Mesodermal cell (in vitro differentiated cells): Measurements from ENCODE around the gene NEK4.

Source experiments
- H3K27ac ChIP-seq: 2 replicates; pipeline ENCODE4 v1.7.0; 2013; ENCODE audit warnings: mild to moderate bottlenecking, low read depth, low read length, moderate library complexity; ENCODE audit not compliant: severe bottlenecking
- H3K36me3 ChIP-seq: 2 replicates; pipeline ENCODE4 v1.7.1; 2013; ENCODE audit warnings: mild to moderate bottlenecking, low read length, moderate library complexity; ENCODE audit not compliant: control insufficient read depth, insufficient read depth
- H3K4me1 ChIP-seq: one replicate; pipeline ENCODE4 v1.7.1; 2013; ENCODE audit warnings: mild to moderate bottlenecking, low read length; ENCODE audit not compliant: insufficient read depth, control insufficient read depth, poor library complexity, severe bottlenecking
- H3K4me3 ChIP-seq: 2 replicates; pipeline ENCODE4 v1.7.0; 2013; ENCODE audit warnings: low read length, control low read depth, mild to moderate bottlenecking; ENCODE audit not compliant: insufficient read depth, poor library complexity, severe bottlenecking; ENCODE audit errors: extremely low read depth
- H3K9me3 ChIP-seq: 2 replicates; pipeline ENCODE4 v1.7.1; 2013; ENCODE audit warnings: mild to moderate bottlenecking, low read length, moderate library complexity; ENCODE audit not compliant: control insufficient read depth
- WGBS, 2 experiments: methylation state at CpG; one replicate each; pipeline ENCODE4 v1.1.5; 2013; ENCODE audit warnings: missing lambda C conversion rate in 2 of 2; ENCODE audit not compliant: insufficient coverage in 2 of 2; 5-methylcytosine and 5-hydroxymethylcytosine counted together

Gene NEK4

GRCh38 chr3:52724511-52724910 lies 46.2 kb downstream of the NEK4 start:
- no peaks in the 10 kb centered on the region for H3K9me3 ChIP-seq
- H3K36me3 ChIP-seq, result peaks cover 22% of the 10 kb centered on the region
- no peak overlapping the region for H3K4me3 ChIP-seq
- no CpG with 5 or more reads among the region's 1 CpG for WGBS, 2 experiments
- no peak overlapping the region for H3K27ac ChIP-seq
- H3K4me1 ChIP-seq, result no peaks in the 10 kb centered on the region

GRCh38 chr3:52723935-52724334 lies 46.8 kb downstream of the NEK4 start:
- no peaks in the 10 kb centered on the region for H3K4me1 ChIP-seq
- 95 to 97% methylated on average over 2 to 3 of the region's 5 CpGs for WGBS, 2 experiments
- H3K4me3 ChIP-seq, result no peak overlapping the region
- no peak overlapping the region for H3K27ac ChIP-seq
- H3K9me3 ChIP-seq, result no peaks in the 10 kb centered on the region
- peaks cover 27% of the 10 kb centered on the region for H3K36me3 ChIP-seq

- H3K4me1 ChIP-seq, result no peaks in the 10 kb centered on the region
- no peaks in the 10 kb centered on the region for H3K9me3 ChIP-seq
- peaks cover 28% of the 10 kb centered on the region for H3K36me3 ChIP-seq
- WGBS, 2 experiments, result 94 to 97% methylated on average over 7 of the region's 7 CpGs
- no peak overlapping the region for H3K4me3 ChIP-seq
- no peak overlapping the region for H3K27ac ChIP-seq
Observed at GRCh38 chr3:52722491-52722890, 48.2 kb downstream of the NEK4 start.

- H3K27ac ChIP-seq, result no peak overlapping the region
- H3K4me3 ChIP-seq, result no peak overlapping the region
- no peaks in the 10 kb centered on the region for H3K4me1 ChIP-seq
- 92 to 100% methylated on average over 1 of the region's 1 CpG for WGBS, 2 experiments
- peaks cover 25% of the 10 kb centered on the region for H3K36me3 ChIP-seq
- no peaks in the 10 kb centered on the region for H3K9me3 ChIP-seq
Observed at GRCh38 chr3:52721730-52722008, 49.1 kb downstream of the NEK4 start.

- WGBS, 2 experiments, result 90 to 96% methylated on average over 3 to 5 of the region's 6 CpGs
- peaks cover 25% of the 10 kb centered on the region for H3K36me3 ChIP-seq
- H3K27ac ChIP-seq, result no peak overlapping the region
- H3K9me3 ChIP-seq, result no peaks in the 10 kb centered on the region
- no peaks in the 10 kb centered on the region for H3K4me1 ChIP-seq
- H3K4me3 ChIP-seq, result no peak overlapping the region
Observed at GRCh38 chr3:52721002-52721729, 49.6 kb downstream of the NEK4 start.

- no peak overlapping the region for H3K4me3 ChIP-seq
- peaks cover 25% of the 10 kb centered on the region for H3K36me3 ChIP-seq
- no peaks in the 10 kb centered on the region for H3K9me3 ChIP-seq
- H3K4me1 ChIP-seq, result no peaks in the 10 kb centered on the region
- H3K27ac ChIP-seq, result no peak overlapping the region
Observed at GRCh38 chr3:52719618-52720017, 51.1 kb downstream of the NEK4 start.

GRCh38 chr3:52715714-52716305 lies 54.9 kb downstream of the NEK4 start:
- no peak overlapping the region for H3K27ac ChIP-seq
- no peaks in the 10 kb centered on the region for H3K9me3 ChIP-seq
- peaks cover 24% of the 10 kb centered on the region for H3K36me3 ChIP-seq
- H3K4me3 ChIP-seq, result no peak overlapping the region
- 92 to 96% methylated on average over 4 to 7 of the region's 11 CpGs for WGBS, 2 experiments
- H3K4me1 ChIP-seq, result no peaks in the 10 kb centered on the region

- Histone ChIP-seq H3K36me3 (peaks cover 34% of the 10 kb centered on the region), H3K9me3 (no peaks in the 10 kb centered on the region), H3K4me3 (no peak overlapping the region), H3K4me1 (no peaks in the 10 kb centered on the region), H3K27ac (no peak overlapping the region)
- 50 to 53% methylated on average over 20 to 30 of the region's 39 CpGs for WGBS, 2 experiments
Observed at GRCh38 chr3:52714335-52715302, 56.1 kb downstream of the NEK4 start.

- Histone ChIP-seq H3K27ac (no peak overlapping the region), H3K9me3 (no peaks in the 10 kb centered on the region), H3K36me3 (peaks cover 40% of the 10 kb centered on the region), H3K4me1 (no peaks in the 10 kb centered on the region), H3K4me3 (no peak overlapping the region)
- 97 to 99% methylated on average over 9 of the region's 17 CpGs for WGBS, 2 experiments
Observed at GRCh38 chr3:52712291-52713212, 58.2 kb downstream of the NEK4 start.

GRCh38 chr3:52710512-52710911 lies 60.2 kb downstream of the NEK4 start:
- no peaks in the 10 kb centered on the region for H3K9me3 ChIP-seq
- H3K36me3 ChIP-seq, result peaks cover 45% of the 10 kb centered on the region
- H3K27ac ChIP-seq, result no peak overlapping the region
- H3K4me3 ChIP-seq, result no peak overlapping the region
- H3K4me1 ChIP-seq, result no peaks in the 10 kb centered on the region
- WGBS, 2 experiments, result 80 to 88% methylated on average over 1 of the region's 2 CpGs
